ENCODE results near the gene MANSC1.
"Not testable (repeated sequence)": the region's sequence is repeated elsewhere in the genome, so short reads cannot be mapped to it uniquely, and the experiment has no call there.

Gene MANSC1

GRCh38 chr12:12353807-12354206 is 3.8 kb upstream of the MANSC1 start:
- DNase-seq (ENCODE audit: extremely low read depth, low read depth), result no peak

GRCh38 chr12:12353276-12353675 is 3.2 kb upstream of the MANSC1 start:
- TF ChIP-seq, protein P1, sequence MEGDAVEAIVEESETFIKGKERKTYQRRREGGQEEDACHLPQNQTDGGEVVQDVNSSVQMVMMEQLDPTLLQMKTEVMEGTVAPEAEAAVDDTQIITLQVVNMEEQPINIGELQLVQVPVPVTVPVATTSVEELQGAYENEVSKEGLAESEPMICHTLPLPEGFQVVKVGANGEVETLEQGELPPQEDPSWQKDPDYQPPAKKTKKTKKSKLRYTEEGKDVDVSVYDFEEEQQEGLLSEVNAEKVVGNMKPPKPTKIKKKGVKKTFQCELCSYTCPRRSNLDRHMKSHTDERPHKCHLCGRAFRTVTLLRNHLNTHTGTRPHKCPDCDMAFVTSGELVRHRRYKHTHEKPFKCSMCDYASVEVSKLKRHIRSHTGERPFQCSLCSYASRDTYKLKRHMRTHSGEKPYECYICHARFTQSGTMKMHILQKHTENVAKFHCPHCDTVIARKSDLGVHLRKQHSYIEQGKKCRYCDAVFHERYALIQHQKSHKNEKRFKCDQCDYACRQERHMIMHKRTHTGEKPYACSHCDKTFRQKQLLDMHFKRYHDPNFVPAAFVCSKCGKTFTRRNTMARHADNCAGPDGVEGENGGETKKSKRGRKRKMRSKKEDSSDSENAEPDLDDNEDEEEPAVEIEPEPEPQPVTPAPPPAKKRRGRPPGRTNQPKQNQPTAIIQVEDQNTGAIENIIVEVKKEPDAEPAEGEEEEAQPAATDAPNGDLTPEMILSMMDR (IDR thresholded peaks at IDR 0.05; ENCODE audit: low read depth, low read length), result no peak
- no peak for DNase-seq (ENCODE audit: extremely low read depth, low read depth)

More at GRCh38 chr12:12353807-12354206, 3.8 kb upstream of the MANSC1 start:
- TF ChIP-seq, protein P1 (IDR thresholded peaks at IDR 0.05; ENCODE audit: low read depth, low read length), result no peak

- DNase-seq (ENCODE audit: extremely low read depth, low read depth), result not testable (repeated sequence)
These were observed 1.6 kb upstream of the MANSC1 start for GRCh38 chr12:12351468-12352185.

- DNase-seq (ENCODE audit: extremely low read depth, low read depth), result no peak
- TF ChIP-seq, protein P1 (IDR thresholded peaks at IDR 0.05; ENCODE audit: low read depth, low read length), result no peak
These were observed 924 bp upstream of the MANSC1 start for GRCh38 chr12:12350868-12351463.

DNA sequence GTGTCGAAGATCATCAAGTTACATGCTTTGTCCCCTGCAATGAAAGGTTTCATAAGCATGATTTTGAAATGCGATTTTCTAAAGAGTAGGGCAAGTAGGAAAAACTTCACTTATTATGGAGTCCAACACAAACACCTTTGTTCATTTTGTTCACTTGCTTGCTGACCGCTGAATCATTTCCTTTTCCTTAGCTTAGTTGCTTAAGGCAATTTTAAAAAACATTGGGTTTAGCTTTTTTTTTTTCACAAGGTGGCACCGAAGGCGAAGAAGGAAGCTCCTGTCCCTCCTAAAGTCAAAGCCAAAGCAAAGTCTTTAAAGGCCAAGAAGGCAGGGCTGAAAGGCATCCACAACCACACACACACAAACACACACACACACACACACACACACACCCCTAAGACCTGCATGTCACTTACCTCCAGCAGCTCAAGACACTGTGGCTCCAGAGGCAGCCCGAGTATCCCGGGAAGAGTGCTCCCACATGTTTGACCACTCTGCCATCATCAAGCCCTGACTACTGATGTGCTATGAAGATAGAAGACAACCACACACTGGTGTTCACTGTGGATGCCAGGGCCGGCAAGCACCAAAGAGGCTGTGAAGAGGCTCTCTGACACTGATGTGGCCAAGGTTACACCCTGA is 11.4 kb downstream of the MANSC1 start:
- TF ChIP-seq, protein P1 (IDR thresholded peaks at IDR 0.05; ENCODE audit: low read depth, low read length), result no peak
- DNase-seq (ENCODE audit: extremely low read depth, low read depth), result no peak

DNA sequence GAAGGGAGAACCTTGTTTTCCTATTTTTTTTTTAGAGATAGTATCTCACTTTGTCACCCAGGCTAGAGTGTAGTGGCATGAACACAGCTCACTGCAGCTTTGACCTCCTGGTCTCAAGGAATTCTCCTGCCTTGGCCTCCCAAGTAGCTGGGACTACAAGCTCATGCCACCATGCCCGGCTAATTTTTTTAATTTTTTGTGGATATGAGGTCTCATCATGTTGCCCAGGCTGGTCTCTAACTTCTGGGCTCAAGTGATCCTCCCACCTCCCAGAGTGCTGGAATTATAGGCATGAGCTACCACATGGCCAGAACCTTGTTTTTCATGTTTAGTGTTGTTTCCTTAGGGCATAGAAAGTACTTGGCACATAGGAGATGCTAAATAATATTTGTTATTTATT is 13.5 kb downstream of the MANSC1 start:
- DNase-seq (ENCODE audit: extremely low read depth, low read depth), result no peak
- TF ChIP-seq, protein P1 (IDR thresholded peaks at IDR 0.05; ENCODE audit: low read depth, low read length), result no peak

GRCh38 chr12:12336049-12336411 is 14.0 kb downstream of the MANSC1 start:
- no peak for DNase-seq (ENCODE audit: extremely low read depth, low read depth)
- TF ChIP-seq, protein P1 (IDR thresholded peaks at IDR 0.05; ENCODE audit: low read depth, low read length), result no peak

Data from AG09319 (cell line).